Germinal center (tissue), 1 donor: Measurements from ENCODE around the gene KIAA0040.
A peak's percentile ranks its signal among the peaks of the same experiment; 100 is the strongest.

Experiments
- DNase-seq: peaks from one replicate; pipeline ENCODE4 v3.0.0; 2012; ENCODE audit warnings: mixed read lengths, low spot score

Gene KIAA0040

GRCh38 chr1:175171036-175171913 lies 21.3 kb downstream of the KIAA0040 start:
- no peak for DNase-seq

- no peak for DNase-seq
Observed at GRCh38 chr1:175169286-175170018, 23.1 kb downstream of the KIAA0040 start.

GRCh38 chr1:175168782-175169181 lies 23.8 kb downstream of the KIAA0040 start:
- DNase-seq = no peak

GRCh38 chr1:175167861-175168260 lies 24.7 kb downstream of the KIAA0040 start:
- no peak for DNase-seq

GRCh38 chr1:175166746-175167145 lies 25.8 kb downstream of the KIAA0040 start:
- DNase-seq = no peak

- no peak for DNase-seq
Observed at GRCh38 chr1:175164751-175165150, 27.8 kb downstream of the KIAA0040 start.

- DNase-seq = no peak
Observed at GRCh38 chr1:175163702-175164101, 28.9 kb downstream of the KIAA0040 start.

- DNase-seq = no peak
Observed at GRCh38 chr1:175162955-175163354, 29.6 kb downstream of the KIAA0040 start.

GRCh38 chr1:175158170-175158591 lies 34.4 kb downstream of the KIAA0040 start:
- DNase-seq = no peak

- DNase-seq = no peak
Observed at GRCh38 chr1:175157200-175157599, 35.4 kb downstream of the KIAA0040 start.

- DNase-seq = no peak
Observed at GRCh38 chr1:175155936-175156335, 36.6 kb downstream of the KIAA0040 start.

GRCh38 chr1:175155473-175155856 lies 37.1 kb downstream of the KIAA0040 start:
- DNase-seq = no peak

GRCh38 chr1:175154629-175155472 lies 37.7 kb downstream of the KIAA0040 start:
- peak; percentile 77 for DNase-seq

GRCh38 chr1:175152006-175152652 lies 40.4 kb downstream of the KIAA0040 start:
- peak; percentile 77 for DNase-seq

GRCh38 chr1:175150596-175151319 lies 41.8 kb downstream of the KIAA0040 start:
- no peak for DNase-seq

GRCh38 chr1:175148068-175148467 lies 44.5 kb downstream of the KIAA0040 start:
- no peak for DNase-seq

- no peak for DNase-seq
Observed at GRCh38 chr1:175147569-175147968, 45.0 kb downstream of the KIAA0040 start.

GRCh38 chr1:175146529-175147213 lies 45.9 kb downstream of the KIAA0040 start:
- DNase-seq = peak; percentile 82

GRCh38 chr1:175145899-175146528 lies 46.6 kb downstream of the KIAA0040 start:
- no peak for DNase-seq

GRCh38 chr1:175138579-175138978 lies 54.0 kb downstream of the KIAA0040 start:
- DNase-seq = no peak
